ENCODE measurements around the gene PCLO. TPM values are rescaled to one million over a fixed set of nuclear protein-coding genes. Genes with fewer than 3 reads are reported as not detected.

PCLO gene
- polyA plus RNA-seq, 1 donor from 2014 or later = not detected

DNA sequence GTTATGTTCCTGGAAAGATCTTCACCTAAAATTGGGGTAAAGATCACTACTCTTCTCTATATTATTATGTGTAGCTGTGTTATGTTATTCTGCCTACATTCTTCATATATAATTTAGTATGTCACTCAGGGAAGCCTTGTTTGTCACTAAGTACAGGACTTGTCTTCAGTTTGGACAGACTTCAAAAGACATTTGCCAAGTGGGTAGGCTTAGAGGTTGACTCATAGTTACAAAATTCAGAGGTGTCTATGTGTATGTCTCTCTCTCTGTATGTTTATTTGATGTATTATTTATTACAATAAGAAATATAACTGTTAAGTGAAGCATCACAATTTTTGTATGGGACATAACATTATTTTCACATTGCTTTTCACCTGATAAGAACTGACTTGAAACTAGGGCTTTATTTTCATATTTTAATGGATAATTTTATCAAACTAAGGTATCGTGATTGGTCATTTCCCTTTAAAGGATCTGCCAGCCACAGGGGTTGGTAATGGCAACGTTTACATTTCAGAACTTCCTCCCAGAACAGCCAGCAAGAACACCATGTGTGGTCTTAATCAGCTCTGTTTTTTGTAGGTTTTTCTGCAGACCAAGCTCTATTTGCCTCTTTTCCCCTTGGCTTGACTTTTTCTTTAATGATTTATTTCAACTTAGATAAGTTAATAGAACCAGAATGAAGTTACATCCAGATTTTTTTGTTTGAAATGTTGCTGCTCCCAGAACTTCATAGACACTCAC lies 457.0 kb downstream of the PCLO start:
- no peak overlapping the region for H3K27ac Mint-ChIP-seq
- no peaks in the 10 kb centered on the region for H3K27me3 Mint-ChIP-seq
- no peaks in the 10 kb centered on the region for H3K4me1 Mint-ChIP-seq
- no peak overlapping the region for H3K4me3 Mint-ChIP-seq
- peaks cover 3% of the 10 kb centered on the region for H3K36me3 Mint-ChIP-seq
- no peaks in the 10 kb centered on the region for H3K9me3 Mint-ChIP-seq

DNA sequence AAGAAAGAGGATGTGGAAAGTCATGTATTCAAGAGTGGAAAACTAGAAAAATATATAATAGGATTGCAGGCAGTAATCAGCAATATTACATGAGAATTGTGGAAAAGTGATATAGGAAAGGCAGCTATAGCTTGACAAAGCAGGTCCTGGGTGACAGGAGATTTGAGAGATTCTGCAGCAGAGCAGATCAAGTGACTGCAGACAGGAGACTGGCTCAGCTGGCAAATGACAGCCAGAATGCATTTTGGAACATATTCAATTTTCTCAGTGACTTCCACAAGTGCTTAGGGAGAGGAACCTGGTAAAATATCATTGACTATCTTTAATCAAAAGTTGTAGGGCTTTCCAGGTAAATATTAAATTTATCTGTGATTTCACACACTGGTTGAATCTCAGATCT lies 458.6 kb downstream of the PCLO start:
- no peaks in the 10 kb centered on the region for H3K27me3 Mint-ChIP-seq
- no peaks in the 10 kb centered on the region for H3K4me1 Mint-ChIP-seq
- no peaks in the 10 kb centered on the region for H3K36me3 Mint-ChIP-seq
- H3K27ac Mint-ChIP-seq = no peak overlapping the region
- H3K9me3 Mint-ChIP-seq = no peaks in the 10 kb centered on the region
- no peak overlapping the region for H3K4me3 Mint-ChIP-seq
